Heart right ventricle (tissue), 16 donors: ENCODE data around the gene CCDC106. TPM values are rescaled to one million over a fixed set of nuclear protein-coding genes. Genes with fewer than 3 reads are reported as not detected.

Source experiments
- ATAC-seq, 8 donors: fragments of 200-7000 bp; cut with Tn5 transposase; one replicate each; pipeline ENCODE4 v1.9.1; 2020; ENCODE audit warnings: mild to moderate bottlenecking in 8 of 8, moderate library complexity in 8 of 8, moderate number of reproducible peaks in 1 of 8
- DNase-seq, 2 donors: peaks; one replicate each; pipeline ENCODE4 v3.0.0-alpha.2; 2020
- H3K27ac ChIP-seq, 10 donors: fragments of 200-600 bp; sonication (generic) in 2 of 10; one replicate each; pipeline versions ENCODE4 v1.5.0 to v1.8.0; 2020 to 2022; ENCODE audit warnings: mild to moderate bottlenecking in 3 of 10
- H3K27me3 ChIP-seq, 7 donors: fragments of 200-600 bp; one replicate each; pipeline ENCODE4 v1.8.0; 2021 to 2022; ENCODE audit warnings: mild to moderate bottlenecking in 2 of 7
- H3K36me3 ChIP-seq, 9 donors: fragments of 200-600 bp; sonication (generic) in 1 of 9; one replicate each; pipeline versions ENCODE4 v1.5.0 to v1.8.0; 2020 to 2022; ENCODE audit warnings: mild to moderate bottlenecking in 2 of 9
- H3K4me1 ChIP-seq, 9 donors: fragments of 200-600 bp; sonication (generic) in 1 of 9; one replicate each; pipeline versions ENCODE4 v1.5.0 to v1.8.0; 2020 to 2022; ENCODE audit warnings: mild to moderate bottlenecking in 4 of 9
- H3K4me3 ChIP-seq, 10 donors: fragments of 200-600 bp; sonication (generic) in 2 of 10; one replicate each; pipeline versions ENCODE4 v1.5.0 to v1.8.0; 2020 to 2022; ENCODE audit warnings: mild to moderate bottlenecking in 7 of 10, moderate library complexity in 2 of 10
- H3K9me3 ChIP-seq, 11 donors: fragments of 200-600 bp in 10 of 11; sonication (generic) in 2 of 11; one replicate each; pipeline versions ENCODE4 v1.5.0 to v1.8.0; 2013 to 2022; ENCODE audit warnings: mild to moderate bottlenecking in 2 of 11, control low read depth in 1 of 11, moderate library complexity in 1 of 11
- CTCF ChIP-seq, 9 donors: fragments of 200-600 bp; sonication (generic) in 2 of 9; IDR thresholded peaks; one replicate each; pipeline versions ENCODE4 v1.5.0 to v1.8.0; 2021 to 2022; ENCODE audit warnings: antibody characterized with exemption in 9 of 9, mild to moderate bottlenecking in 5 of 9, moderate library complexity in 1 of 9
- WGBS, 2 donors: extraction: QIAGEN DNeasy Blood & Tissue Kit; methylation state at CpG; one replicate each; pipeline ENCODE4 v1.1.7; 2013; ENCODE audit warnings: inconsistent platforms in 1 of 2; 5-methylcytosine and 5-hydroxymethylcytosine counted together
- intact Hi-C, 10 donors: fragments of 100-400 bp; cut with DNase I; formaldehyde crosslinking; loops; one replicate each; pipeline versions ENCODE4 v1.11.1 to v1.14.2; 2022
- polyA plus RNA-seq, 2 donors: library from polyadenylated mRNA; stranded (reverse); fragments of 200-250 nt; gene quantifications; one replicate each; pipeline ENCODE4 v1.2.3, GENCODE V29; 2013
- total RNA-seq, 10 donors: library from RNA; stranded (reverse); fragmentation: NEBNext Ultra II Directional in 3 of 10; extraction: Animal tissue kit (Norgen Biotek cat#: 25700) in 3 of 10; gene quantifications; one replicate each; pipeline versions ENCODE4 v1.2.1 to v1.2.4, GENCODE V29; 2021 to 2023
- donor health status: Arrhythmogenic right ventricular cardiomyopathy.
- donor health status: ischemic (EF 13 %, LVEDD 7.1; RV severe dilation, severe dysfunction).
- donor health status: healthy with polysubstance abuse.
- donor health status: DM: no; HTN: yes; CAD: no.
- donor health status: DM: no; HTN: no; CAD: no.
- donor health status: ischemic (EF 25% LVEDD 6.9; RV normal size, moderate dysfunction).
- donor health status: ischemic (EF 25% LVEDD 5.7; RV mildly dilated, moderate dysfunction).
- donor health status: healthy.
- donor health status: DM: yes; HTN: yes; CAD: no.
- donor health status: Ischemic cardiomyopathy.
- donor health status: ischemic (EF 35%, LVEDD 5.7; RV mildly dilated, moderate dysfunction).
- donor health status: nonischemic (EF 11% LVEDD 7.7; RV severe dilation, severe dysfunction).
- donor health status: DM: yes; HTN: yes; CAD: no.
- donor health status: PGD.
- donor health status: ischemic (EF 29% LVEDD 5.4; RV normal size, mild dysfunction).
- donor health status: nonischemic (EF 23%, LVEDD 6.1; RV moderate dilation, normal function).

The CCDC106 gene
- total and polyA plus RNA-seq, 12 donors: 12.1 to 29.6 (median 14.4) TPM

GRCh38 chr19:55680339-55681130, 32.5 kb downstream of the CCDC106 start:
- no peak for DNase-seq
- H3K36me3 ChIP-seq: peaks cover 0 to 86% (median 40%) of the 10 kb centered on the region in 9 donors
- peaks cover 13 to 63% (median 51%) of the 10 kb centered on the region in 9 donors for H3K4me1 ChIP-seq
- no peaks in the 10 kb centered on the region for H3K27me3 ChIP-seq
- no peaks in the 10 kb centered on the region for H3K9me3 ChIP-seq
- peak overlapping the region in 1 of 10 donors; percentile 3 for H3K27ac ChIP-seq
- H3K4me3 ChIP-seq: no peak overlapping the region
- no peak for ATAC-seq
- TF ChIP-seq CTCF (IDR thresholded peaks at IDR 0.05): no peak
- WGBS, 2 donors: 87 to 92% methylated on average over 20 of the region's 20 CpGs
- intact Hi-C loops: no loop called here

GRCh38 chr19:55681131-55682092, 33.4 kb downstream of the CCDC106 start:
- no peak for DNase-seq
- Histone ChIP-seq H3K36me3 (peaks cover 0 to 95% (median 48%) of the 10 kb centered on the region in 9 donors), H3K9me3 (no peaks in the 10 kb centered on the region), H3K27ac (peak overlapping the region in 1 of 10 donors; percentile 3), H3K4me1 (peaks cover 13 to 63% (median 42%) of the 10 kb centered on the region in 9 donors), H3K27me3 (no peaks in the 10 kb centered on the region), H3K4me3 (no peak overlapping the region)
- WGBS, 2 donors: 85 to 87% methylated on average over 9 of the region's 9 CpGs
- intact Hi-C loops: no loop called here
- ATAC-seq: no peak
- TF ChIP-seq CTCF (IDR thresholded peaks at IDR 0.05): no peak

GRCh38 chr19:55683449-55684261, 35.6 kb downstream of the CCDC106 start:
- ATAC-seq (no peak), DNase-seq (no peak)
- no peak for TF ChIP-seq CTCF (IDR thresholded peaks at IDR 0.05)
- no peaks in the 10 kb centered on the region for H3K9me3 ChIP-seq
- H3K27me3 ChIP-seq: no peaks in the 10 kb centered on the region
- peaks cover 0 to 50% (median 22%) of the 10 kb centered on the region in 9 donors for H3K4me1 ChIP-seq
- H3K4me3 ChIP-seq: no peak overlapping the region
- H3K27ac ChIP-seq: no peak overlapping the region
- intact Hi-C loops: no loop called here
- WGBS, 2 donors: 90 to 91% methylated on average over 22 of the region's 22 CpGs
- H3K36me3 ChIP-seq: peaks cover 0 to 99% (median 45%) of the 10 kb centered on the region in 9 donors
